ENCODE results near the gene WNK2.

DNA sequence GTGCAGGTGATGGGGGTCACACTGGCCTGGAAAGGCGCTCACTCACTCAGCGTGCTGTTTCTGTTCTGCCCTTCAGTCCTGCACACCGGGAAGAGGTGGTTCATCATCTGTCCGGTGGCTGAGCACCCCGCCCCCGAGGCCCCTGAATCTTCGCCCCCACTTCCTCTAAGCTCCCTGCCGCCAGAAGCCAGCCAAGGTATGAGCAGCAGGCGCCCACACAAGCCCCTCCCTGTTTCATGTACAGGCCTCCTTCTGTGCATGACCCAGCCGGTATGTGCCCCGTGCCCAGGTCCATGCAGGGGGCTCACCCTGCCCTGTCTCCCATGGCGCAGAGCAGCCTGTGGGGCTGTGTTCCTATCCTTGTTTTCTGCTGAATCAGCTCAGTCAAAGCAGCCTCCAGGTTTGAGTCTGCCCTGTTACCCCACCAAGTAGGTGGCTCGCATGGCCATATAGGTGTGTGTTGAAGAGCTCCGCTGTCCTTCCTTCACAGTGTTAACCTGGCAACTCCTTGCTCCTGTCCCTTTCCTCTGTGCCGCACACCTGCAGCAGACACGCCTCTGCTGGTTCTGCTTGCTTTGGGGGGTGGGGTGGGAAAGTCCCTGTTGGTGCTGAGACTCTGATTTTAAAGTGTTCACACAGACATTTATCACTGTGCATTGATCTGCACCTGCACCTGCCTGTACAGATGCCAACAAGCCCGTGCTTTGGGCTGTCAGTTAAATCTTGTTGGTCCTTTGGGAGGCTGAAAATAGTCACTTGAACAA, 84.8 kb downstream of the WNK2 start:
- TF ChIP-seq CTCF (IDR thresholded peaks at IDR 0.05) (no peak), POLR2A (IDR thresholded peaks at IDR 0.05) (no peak)

Data from adrenal gland (tissue), 5 donors.